ENCODE measurements around the gene SLC6A13.
"Not testable (repeated sequence)": the region's sequence is repeated elsewhere in the genome, so short reads cannot be mapped to it uniquely, and the experiment has no call there.

Gene SLC6A13

GRCh38 chr12:195951-196350, 66.7 kb downstream of the SLC6A13 start:
- no peak for DNase-seq

- DNase-seq: no peak
These were observed 67.5 kb downstream of the SLC6A13 start for GRCh38 chr12:195156-195555.

GRCh38 chr12:194276-194675, 68.4 kb downstream of the SLC6A13 start:
- no peak for DNase-seq

GRCh38 chr12:193261-193660, 69.4 kb downstream of the SLC6A13 start:
- DNase-seq: peak; percentile 54

GRCh38 chr12:191541-191940, 71.1 kb downstream of the SLC6A13 start:
- no peak for DNase-seq

GRCh38 chr12:190881-191280, 71.8 kb downstream of the SLC6A13 start:
- DNase-seq: no peak

- DNase-seq: no peak
These were observed 73.0 kb downstream of the SLC6A13 start for GRCh38 chr12:189622-189962.

- DNase-seq: no peak
These were observed 73.6 kb downstream of the SLC6A13 start for GRCh38 chr12:188910-189621.

- DNase-seq: not testable (repeated sequence)
These were observed 74.4 kb downstream of the SLC6A13 start for GRCh38 chr12:187986-188909.

GRCh38 chr12:186006-186625, 76.5 kb downstream of the SLC6A13 start:
- DNase-seq: no peak

- DNase-seq: no peak
These were observed 77.1 kb downstream of the SLC6A13 start for GRCh38 chr12:185576-185955.

GRCh38 chr12:184811-185575, 77.6 kb downstream of the SLC6A13 start:
- DNase-seq: no peak

GRCh38 chr12:182381-182892, 80.2 kb downstream of the SLC6A13 start:
- no peak for DNase-seq

GRCh38 chr12:181921-182320, 80.7 kb downstream of the SLC6A13 start:
- no peak for DNase-seq

GRCh38 chr12:180445-180844, 82.2 kb downstream of the SLC6A13 start:
- no peak for DNase-seq

GRCh38 chr12:179885-180284, 82.8 kb downstream of the SLC6A13 start:
- no peak for DNase-seq

- no peak for DNase-seq
These were observed 83.3 kb downstream of the SLC6A13 start for GRCh38 chr12:179131-179884.

- DNase-seq: no peak
These were observed 83.9 kb downstream of the SLC6A13 start for GRCh38 chr12:178829-179109.

GRCh38 chr12:177980-178828, 84.4 kb downstream of the SLC6A13 start:
- no peak for DNase-seq

- no peak for DNase-seq
These were observed 85.2 kb downstream of the SLC6A13 start for GRCh38 chr12:177336-177979.

Measured in NCI-H1105 treated with DMSO at 0.1 percent for 48 hours (cell line).